KMS-11 (cell line): Measurements from ENCODE around the gene POLE.

Source experiments
- H2AFZ ChIP-seq: fragments of 200-600 bp; sonication (generic); 2 replicates; pipeline ENCODE4 v1.6.1; 2016; ENCODE audit warnings: antibody characterized with exemption, mixed run types, low read depth
- H3K27ac ChIP-seq: fragments of 200-600 bp; sonication (generic); 2 replicates; pipeline ENCODE4 v1.6.1; 2016; ENCODE audit warnings: mild to moderate bottlenecking, mixed run types
- H3K27me3 ChIP-seq: fragments of 200-600 bp; sonication (generic); 2 replicates; pipeline ENCODE4 v1.6.1; 2017; ENCODE audit warnings: mild to moderate bottlenecking, low read depth, mixed run types, moderate library complexity; ENCODE audit not compliant: insufficient read depth
- H3K36me3 ChIP-seq: fragments of 200-600 bp; sonication (generic); 2 replicates; pipeline ENCODE4 v1.6.1; 2017; ENCODE audit warnings: mild to moderate bottlenecking, mixed run types; ENCODE audit not compliant: insufficient read depth
- H3K4me1 ChIP-seq: fragments of 200-600 bp; sonication (generic); 2 replicates; pipeline ENCODE4 v1.6.1; 2016; ENCODE audit warnings: mild to moderate bottlenecking, low read depth, mixed run types; ENCODE audit not compliant: poor library complexity, severe bottlenecking
- H3K4me2 ChIP-seq: fragments of 200-600 bp; sonication (generic); 2 replicates; pipeline ENCODE4 v1.7.0; 2016; ENCODE audit warnings: mild to moderate bottlenecking, mixed run types
- H3K4me3 ChIP-seq: fragments of 200-600 bp; sonication (generic); IDR thresholded peaks from 2 replicates; pipeline ENCODE4 v1.6.1; 2017; ENCODE audit warnings: low read depth, low read length, mixed read lengths; ENCODE audit not compliant: insufficient read depth
- H3K79me2 ChIP-seq: fragments of 200-600 bp; sonication (generic); 2 replicates; pipeline ENCODE4 v1.6.1; 2016; ENCODE audit warnings: low read depth, mixed run types; ENCODE audit not compliant: insufficient read depth
- H3K9ac ChIP-seq: fragments of 200-600 bp; sonication (generic); 2 replicates; pipeline ENCODE4 v1.6.1; 2016; ENCODE audit warnings: mild to moderate bottlenecking, mixed run types
- H4K20me1 ChIP-seq: fragments of 200-600 bp; sonication (generic); 2 replicates; pipeline ENCODE4 v1.6.1; 2016; ENCODE audit warnings: mild to moderate bottlenecking, mixed run types; ENCODE audit not compliant: insufficient read depth
- CTCF ChIP-seq: fragments of 200-600 bp; sonication (generic); conservative IDR thresholded peaks from 2 replicates; pipeline ENCODE4 v1.6.1; 2017; ENCODE audit warnings: low read depth, mild to moderate bottlenecking, antibody characterized with exemption, low read length, moderate library complexity, mixed read lengths

The POLE gene

DNA sequence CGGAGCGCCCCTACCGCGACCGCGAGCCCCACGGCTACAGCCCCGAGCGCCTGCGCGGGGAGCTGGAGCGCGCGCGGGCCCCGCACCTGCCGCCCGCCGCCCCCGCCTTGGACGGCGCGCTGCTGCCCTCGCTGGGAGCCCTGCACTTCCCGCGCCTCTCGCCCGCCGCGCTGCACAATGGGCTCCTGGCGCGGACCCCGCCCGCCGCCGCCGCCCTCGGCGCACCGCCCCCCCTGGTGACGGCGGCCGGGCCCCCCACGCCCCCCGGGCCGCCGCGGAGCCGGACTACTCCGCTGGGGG lies 103.8 kb downstream of the POLE start:
- no peaks in the 10 kb centered on the region for H3K36me3 ChIP-seq
- H3K4me3 ChIP-seq: no peak overlapping the region
- H4K20me1 ChIP-seq: no peaks in the 10 kb centered on the region
- no peak overlapping the region for H3K4me2 ChIP-seq
- H3K4me1 ChIP-seq: no peaks in the 10 kb centered on the region
- no peaks in the 10 kb centered on the region for H3K79me2 ChIP-seq
- H3K27me3 ChIP-seq: no peaks in the 10 kb centered on the region
- no peak for TF ChIP-seq CTCF
- no peak overlapping the region for H3K27ac ChIP-seq
- no peak overlapping the region for H3K9ac ChIP-seq
- H2AFZ ChIP-seq: no peak overlapping the region

DNA sequence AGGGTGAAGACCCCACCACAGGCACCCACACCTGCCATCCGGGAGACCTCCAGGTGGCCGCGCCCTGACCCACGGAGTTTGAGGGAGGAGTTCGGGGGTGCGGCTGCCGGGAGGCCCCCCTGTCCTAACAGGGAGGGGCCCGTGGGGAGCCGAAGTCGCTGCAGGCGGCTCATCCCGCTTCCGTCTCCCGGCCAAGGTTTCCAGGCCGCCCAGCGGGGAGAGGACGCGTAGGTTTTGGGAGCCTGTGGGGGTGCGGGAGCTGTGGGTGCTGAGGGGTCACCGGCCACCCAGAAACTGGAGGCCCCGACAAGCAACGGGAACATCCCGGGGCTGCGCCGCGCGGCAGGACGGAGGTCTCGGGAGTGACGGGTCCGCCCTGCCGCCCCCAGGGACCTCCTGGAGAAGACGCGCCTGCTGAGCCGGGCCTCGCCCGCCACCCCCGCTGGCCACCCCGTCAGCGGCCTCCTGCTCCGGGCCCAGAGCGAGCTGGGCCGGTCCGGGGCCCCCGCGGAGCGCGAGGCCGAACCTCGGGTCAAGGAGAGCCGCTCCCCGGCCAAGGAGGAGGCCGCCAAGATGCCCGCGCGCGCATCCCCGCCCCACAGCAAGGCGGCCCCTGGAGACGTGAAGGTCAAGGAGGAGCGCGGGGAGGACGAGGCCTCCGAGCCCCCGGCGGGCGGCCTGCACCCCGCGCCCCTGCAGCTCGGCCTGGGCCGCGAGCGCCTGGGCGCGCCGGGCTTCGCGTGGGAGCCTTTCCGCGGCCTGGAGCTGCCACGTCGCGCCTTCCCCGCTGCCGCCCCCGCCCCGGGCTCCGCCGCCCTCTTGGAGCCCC lies 104.3 kb downstream of the POLE start:
- no peaks in the 10 kb centered on the region for H3K36me3 ChIP-seq
- H3K79me2 ChIP-seq: no peaks in the 10 kb centered on the region
- no peak overlapping the region for H3K4me2 ChIP-seq
- H3K4me3 ChIP-seq: no peak overlapping the region
- no peak for TF ChIP-seq CTCF
- H3K4me1 ChIP-seq: no peaks in the 10 kb centered on the region
- no peaks in the 10 kb centered on the region for H3K27me3 ChIP-seq
- no peak overlapping the region for H3K27ac ChIP-seq
- H4K20me1 ChIP-seq: no peaks in the 10 kb centered on the region
- no peak overlapping the region for H2AFZ ChIP-seq
- H3K9ac ChIP-seq: no peak overlapping the region

DNA sequence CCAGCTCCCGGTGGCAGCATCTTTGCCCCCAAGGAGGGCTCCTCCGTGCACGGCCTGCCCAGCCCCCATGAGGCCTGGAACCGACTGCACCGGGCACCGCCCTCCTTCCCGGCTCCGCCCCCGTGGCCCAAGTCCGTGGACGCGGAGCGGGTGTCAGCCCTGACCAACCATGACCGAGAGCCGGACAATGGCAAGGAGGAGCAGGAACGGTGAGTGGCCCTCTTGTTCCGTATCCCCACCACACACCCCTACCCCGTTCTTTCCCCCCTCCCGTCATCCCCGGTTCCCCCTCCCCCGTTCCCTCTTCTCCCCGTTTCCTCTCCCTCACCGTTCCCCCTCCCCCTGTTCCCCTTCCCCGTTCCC lies 105.1 kb downstream of the POLE start:
- no peaks in the 10 kb centered on the region for H3K27me3 ChIP-seq
- H3K27ac ChIP-seq: no peak overlapping the region
- H3K79me2 ChIP-seq: no peaks in the 10 kb centered on the region
- H3K4me1 ChIP-seq: no peaks in the 10 kb centered on the region
- no peak overlapping the region for H3K4me2 ChIP-seq
- no peak overlapping the region for H3K9ac ChIP-seq
- no peak for TF ChIP-seq CTCF
- H3K4me3 ChIP-seq: no peak overlapping the region
- no peaks in the 10 kb centered on the region for H3K36me3 ChIP-seq
- H2AFZ ChIP-seq: no peak overlapping the region
- no peaks in the 10 kb centered on the region for H4K20me1 ChIP-seq

DNA sequence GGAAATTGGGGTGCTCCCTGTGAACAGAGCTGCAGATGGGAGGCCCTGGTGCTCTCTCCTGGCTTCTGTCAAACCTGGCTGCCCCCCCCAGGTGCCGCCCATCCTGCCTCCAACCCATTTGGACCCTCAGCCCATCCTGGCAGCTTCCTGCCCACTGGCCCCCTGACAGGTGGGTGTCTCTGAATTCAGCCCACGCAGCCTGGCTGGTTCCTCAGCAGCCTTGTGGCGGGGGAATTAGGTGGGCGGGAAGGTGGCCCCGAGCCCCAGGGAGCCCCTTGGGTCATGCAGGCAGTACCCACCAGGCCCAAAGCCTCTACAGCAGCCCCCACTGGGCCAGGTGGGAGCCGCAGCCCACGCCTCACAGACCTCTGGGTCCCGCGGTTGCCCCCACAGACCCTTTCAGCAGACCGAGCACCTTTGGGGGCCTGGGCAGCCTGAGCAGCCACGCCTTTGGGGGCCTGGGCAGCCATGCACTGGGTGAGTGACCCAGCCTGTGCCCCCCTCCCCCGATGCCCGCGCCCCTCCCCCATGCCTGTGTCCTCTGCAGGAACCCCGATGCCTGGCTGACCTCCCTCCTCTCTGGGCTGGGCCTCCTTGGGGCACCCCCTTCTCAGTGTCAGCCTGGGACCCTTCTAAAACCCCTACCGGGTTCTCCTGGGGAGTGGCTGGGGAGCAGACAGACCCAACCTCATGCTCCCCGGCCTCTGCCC lies 105.6 kb downstream of the POLE start:
- Histone ChIP-seq H3K4me2 (no peak overlapping the region), H3K9ac (no peak overlapping the region), H3K4me3 (no peak overlapping the region), H3K27me3 (no peaks in the 10 kb centered on the region), H3K79me2 (no peaks in the 10 kb centered on the region), H4K20me1 (no peaks in the 10 kb centered on the region), H3K4me1 (no peaks in the 10 kb centered on the region), H2AFZ (no peak overlapping the region), H3K27ac (no peak overlapping the region), H3K36me3 (no peaks in the 10 kb centered on the region)
- TF ChIP-seq CTCF: no peak
